GM12878 (cell line): Measurements from ENCODE around the gene STEAP1B.

Source experiments
- JUNB ChIP-seq: IDR thresholded peaks from 2 replicates; pipeline ENCODE4 v1.6.1; 2016; ENCODE audit warnings: antibody characterized with exemption, mild to moderate bottlenecking
- MYC ChIP-seq: IDR thresholded peaks from 2 replicates; pipeline ENCODE4 v1.6.1; 2011; ENCODE audit warnings: mild to moderate bottlenecking, low read length, moderate library complexity, inconsistent platforms; ENCODE audit not compliant: insufficient read depth, insufficient replicate concordance, insufficient read length, severe bottlenecking

- TF ChIP-seq JUNB (no peak), MYC (no peak)
Observed at GRCh38 chr7:22394739-22395138, 105.2 kb downstream of the STEAP1B start.
